Progenitor cell of endocrine pancreas (in vitro differentiated cells): ENCODE measurements around the gene KLRB1. TPM values are rescaled to one million over a fixed set of nuclear protein-coding genes. Genes with fewer than 3 reads are reported as not detected.

Source experiments
- DNase-seq: peaks from one replicate; pipeline ENCODE4 v3.0.0; 2021; ENCODE audit warnings: low spot score; ENCODE audit not compliant: unreplicated experiment
- H3K27ac Mint-ChIP-seq: 2 replicates; pipeline ENCODE4 v1.8.0; 2021; ENCODE audit warnings: mild to moderate bottlenecking, moderate library complexity, mixed read lengths
- H3K27me3 Mint-ChIP-seq: 2 replicates; pipeline ENCODE4 v1.8.0; 2021; ENCODE audit warnings: mixed read lengths
- H3K36me3 Mint-ChIP-seq: 2 replicates; pipeline ENCODE4 v1.8.0; 2022; ENCODE audit warnings: mixed read lengths; ENCODE audit not compliant: insufficient read depth
- H3K4me1 Mint-ChIP-seq: 2 replicates; pipeline ENCODE4 v1.8.0; 2021; ENCODE audit warnings: low read depth, mixed read lengths
- H3K4me3 Mint-ChIP-seq: 2 replicates; pipeline ENCODE4 v1.8.0; 2021; ENCODE audit warnings: low read depth, mild to moderate bottlenecking, moderate library complexity, mixed read lengths
- H3K9me3 Mint-ChIP-seq: 2 replicates; pipeline ENCODE4 v1.8.0; 2021; ENCODE audit warnings: low read depth, mixed read lengths
- long read RNA-seq: library from polyadenylated mRNA; unstranded; transcript quantifications from one replicate; pipeline ENCODE4 v2.0.0, GENCODE V29; 2020
- total RNA-seq: library from RNA; stranded (reverse); gene quantifications from 2 replicates; pipeline ENCODE4 v1.2.1, GENCODE V29; 2021
- TF ChIP-seq, protein P1 (sequence below): fragments of 200-600 bp; sonication (generic); IDR thresholded peaks from one replicate; pipeline ENCODE4 v1.5.0; 2021; ENCODE audit warnings: antibody characterized with exemption, mild to moderate bottlenecking; ENCODE audit not compliant: unreplicated experiment

The KLRB1 gene
- not detected in 2 replicates for total RNA-seq
- long read RNA-seq, result 0 reads

- DNase-seq, result no peak
- peaks cover 4% of the 10 kb centered on the region for H3K36me3 Mint-ChIP-seq
- H3K9me3 Mint-ChIP-seq, result peaks cover 16% of the 10 kb centered on the region
- TF ChIP-seq, protein P1, sequence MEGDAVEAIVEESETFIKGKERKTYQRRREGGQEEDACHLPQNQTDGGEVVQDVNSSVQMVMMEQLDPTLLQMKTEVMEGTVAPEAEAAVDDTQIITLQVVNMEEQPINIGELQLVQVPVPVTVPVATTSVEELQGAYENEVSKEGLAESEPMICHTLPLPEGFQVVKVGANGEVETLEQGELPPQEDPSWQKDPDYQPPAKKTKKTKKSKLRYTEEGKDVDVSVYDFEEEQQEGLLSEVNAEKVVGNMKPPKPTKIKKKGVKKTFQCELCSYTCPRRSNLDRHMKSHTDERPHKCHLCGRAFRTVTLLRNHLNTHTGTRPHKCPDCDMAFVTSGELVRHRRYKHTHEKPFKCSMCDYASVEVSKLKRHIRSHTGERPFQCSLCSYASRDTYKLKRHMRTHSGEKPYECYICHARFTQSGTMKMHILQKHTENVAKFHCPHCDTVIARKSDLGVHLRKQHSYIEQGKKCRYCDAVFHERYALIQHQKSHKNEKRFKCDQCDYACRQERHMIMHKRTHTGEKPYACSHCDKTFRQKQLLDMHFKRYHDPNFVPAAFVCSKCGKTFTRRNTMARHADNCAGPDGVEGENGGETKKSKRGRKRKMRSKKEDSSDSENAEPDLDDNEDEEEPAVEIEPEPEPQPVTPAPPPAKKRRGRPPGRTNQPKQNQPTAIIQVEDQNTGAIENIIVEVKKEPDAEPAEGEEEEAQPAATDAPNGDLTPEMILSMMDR, result no peak
- H3K4me1 Mint-ChIP-seq, result no peaks in the 10 kb centered on the region
- H3K27ac Mint-ChIP-seq, result no peak within 1 kb of the TSS
- no peaks in the 10 kb centered on the region for H3K27me3 Mint-ChIP-seq
- H3K4me3 Mint-ChIP-seq, result no peak within 1 kb of the TSS
These were observed at the start of gene KLRB1 for GRCh38 chr12:9607716-9608115. Gene KLRB1 (minus strand): TSS chr12:9607916. CDS start chr12:9607839, 77 bp downstream.

GRCh38 chr12:9651265-9651729, 43.6 kb upstream of the KLRB1 start:
- H3K36me3 Mint-ChIP-seq, result peaks cover 23% of the 10 kb centered on the region
- H3K27ac Mint-ChIP-seq, result no peak overlapping the region
- H3K27me3 Mint-ChIP-seq, result no peaks in the 10 kb centered on the region
- H3K4me1 Mint-ChIP-seq, result peaks cover 48% of the 10 kb centered on the region
- H3K9me3 Mint-ChIP-seq, result peaks cover 4% of the 10 kb centered on the region
- TF ChIP-seq, protein P1, result no peak
- H3K4me3 Mint-ChIP-seq, result no peak overlapping the region
- no peak for DNase-seq

- no peak for DNase-seq
- H3K27me3 Mint-ChIP-seq, result no peaks in the 10 kb centered on the region
- peaks cover 20% of the 10 kb centered on the region for H3K36me3 Mint-ChIP-seq
- H3K4me3 Mint-ChIP-seq, result peak overlapping the region; percentile 93
- H3K9me3 Mint-ChIP-seq, result peaks cover 6% of the 10 kb centered on the region
- H3K27ac Mint-ChIP-seq, result no peak overlapping the region
- H3K4me1 Mint-ChIP-seq, result peaks cover 48% of the 10 kb centered on the region
- TF ChIP-seq, protein P1, result no peak
These were observed 42.4 kb upstream of the KLRB1 start for GRCh38 chr12:9650151-9650576.

DNA sequence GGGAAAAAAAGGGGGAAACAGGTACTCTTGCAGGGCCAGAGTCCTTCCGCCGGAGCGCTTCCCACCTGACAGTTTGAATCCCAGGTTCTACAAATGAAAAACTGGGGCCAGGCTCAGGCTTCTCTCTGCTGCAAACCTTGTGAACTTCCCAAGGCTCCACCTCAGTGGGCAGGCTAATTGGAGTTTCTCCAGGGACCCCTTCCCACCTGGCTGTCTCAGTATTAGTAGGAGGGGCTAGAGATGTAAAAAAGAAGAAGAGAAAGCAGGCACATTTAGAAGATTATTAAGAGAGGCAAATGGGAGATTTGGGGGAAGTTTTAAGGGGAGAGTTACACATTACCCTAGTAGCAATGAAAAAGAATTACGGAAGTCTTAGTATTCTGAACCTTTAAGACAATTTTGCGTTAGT, 41.8 kb upstream of the KLRB1 start:
- TF ChIP-seq, protein P1, result no peak
- H3K9me3 Mint-ChIP-seq, result peaks cover 9% of the 10 kb centered on the region
- H3K27ac Mint-ChIP-seq, result peak overlapping the region; percentile 99
- H3K4me3 Mint-ChIP-seq, result peak overlapping the region; percentile 93
- DNase-seq, result no peak
- peaks cover 17% of the 10 kb centered on the region for H3K36me3 Mint-ChIP-seq
- H3K27me3 Mint-ChIP-seq, result no peaks in the 10 kb centered on the region
- H3K4me1 Mint-ChIP-seq, result peaks cover 48% of the 10 kb centered on the region

GRCh38 chr12:9648701-9649531, 41.2 kb upstream of the KLRB1 start:
- no peak for DNase-seq
- Mint-ChIP-seq H3K4me1 (peaks cover 48% of the 10 kb centered on the region), H3K4me3 (peak overlapping the region; percentile 93), H3K27ac (peak overlapping the region; percentile 99), H3K9me3 (peaks cover 9% of the 10 kb centered on the region), H3K36me3 (peaks cover 15% of the 10 kb centered on the region), H3K27me3 (no peaks in the 10 kb centered on the region)
- TF ChIP-seq, protein P1, result no peak
